ENCODE measurements around the gene L1TD1.
"Not testable (repeated sequence)": the region's sequence is repeated elsewhere in the genome, so short reads cannot be mapped to it uniquely, and the experiment has no call there.

The L1TD1 gene, protein sequence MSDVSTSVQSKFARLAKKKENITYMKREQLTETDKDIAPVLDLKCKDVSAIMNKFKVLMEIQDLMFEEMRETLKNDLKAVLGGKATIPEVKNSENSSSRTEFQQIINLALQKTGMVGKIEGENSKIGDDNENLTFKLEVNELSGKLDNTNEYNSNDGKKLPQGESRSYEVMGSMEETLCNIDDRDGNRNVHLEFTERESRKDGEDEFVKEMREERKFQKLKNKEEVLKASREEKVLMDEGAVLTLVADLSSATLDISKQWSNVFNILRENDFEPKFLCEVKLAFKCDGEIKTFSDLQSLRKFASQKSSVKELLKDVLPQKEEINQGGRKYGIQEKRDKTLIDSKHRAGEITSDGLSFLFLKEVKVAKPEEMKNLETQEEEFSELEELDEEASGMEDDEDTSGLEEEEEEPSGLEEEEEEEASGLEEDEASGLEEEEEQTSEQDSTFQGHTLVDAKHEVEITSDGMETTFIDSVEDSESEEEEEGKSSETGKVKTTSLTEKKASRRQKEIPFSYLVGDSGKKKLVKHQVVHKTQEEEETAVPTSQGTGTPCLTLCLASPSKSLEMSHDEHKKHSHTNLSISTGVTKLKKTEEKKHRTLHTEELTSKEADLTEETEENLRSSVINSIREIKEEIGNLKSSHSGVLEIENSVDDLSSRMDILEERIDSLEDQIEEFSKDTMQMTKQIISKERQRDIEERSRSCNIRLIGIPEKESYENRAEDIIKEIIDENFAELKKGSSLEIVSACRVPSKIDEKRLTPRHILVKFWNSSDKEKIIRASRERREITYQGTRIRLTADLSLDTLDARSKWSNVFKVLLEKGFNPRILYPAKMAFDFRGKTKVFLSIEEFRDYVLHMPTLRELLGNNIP

DNA sequence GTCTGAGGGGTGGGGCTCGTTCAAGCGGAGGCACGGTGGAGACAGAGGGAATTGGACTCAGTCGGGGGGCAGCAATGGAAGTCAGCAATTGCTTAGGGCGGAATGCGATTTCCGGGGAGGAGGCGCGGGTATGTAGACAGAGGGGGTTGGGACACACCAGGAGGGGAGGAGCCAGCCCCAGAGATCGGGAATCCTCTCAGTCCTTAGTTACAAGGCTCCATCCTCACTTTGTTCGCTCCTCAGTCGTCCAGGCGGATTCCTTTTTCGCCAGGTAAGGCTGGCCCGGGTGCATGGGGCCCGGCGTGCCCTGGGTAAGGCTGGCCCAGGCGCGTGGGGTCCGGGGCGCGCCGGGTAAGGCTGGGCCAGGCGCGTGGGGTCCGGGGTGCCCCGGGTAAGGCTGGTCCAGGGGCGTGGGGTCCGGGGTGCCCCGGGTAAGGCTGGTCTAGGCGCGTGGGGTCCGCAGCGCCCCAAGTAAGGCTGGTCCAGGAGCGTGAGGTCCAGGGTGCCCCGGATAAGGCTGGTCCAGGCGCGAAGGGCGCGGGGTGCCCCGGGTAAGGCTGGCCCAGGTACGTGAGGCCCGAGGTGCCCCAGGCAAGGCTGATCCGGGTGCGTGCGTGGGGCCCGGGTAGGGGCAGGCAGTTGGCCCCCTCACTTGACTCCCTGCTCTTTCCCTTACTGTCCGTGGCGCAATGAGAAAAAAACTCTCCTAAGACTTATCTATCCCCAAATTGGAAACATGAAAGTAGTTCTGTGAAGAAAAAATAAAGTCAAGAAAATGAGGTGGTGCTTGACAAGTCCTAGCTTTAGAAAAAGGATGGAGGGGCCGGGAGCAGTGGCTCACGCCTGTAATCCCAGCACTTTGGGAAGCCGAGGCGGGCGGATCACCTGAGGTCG is at the start of gene L1TD1:
Gene L1TD1, plus strand, starts transcription at position 199 of the 894 bp plus-strand sequence. CDS start 11,780 bp downstream, outside the sequence.
- DNase-seq = no peak

DNA sequence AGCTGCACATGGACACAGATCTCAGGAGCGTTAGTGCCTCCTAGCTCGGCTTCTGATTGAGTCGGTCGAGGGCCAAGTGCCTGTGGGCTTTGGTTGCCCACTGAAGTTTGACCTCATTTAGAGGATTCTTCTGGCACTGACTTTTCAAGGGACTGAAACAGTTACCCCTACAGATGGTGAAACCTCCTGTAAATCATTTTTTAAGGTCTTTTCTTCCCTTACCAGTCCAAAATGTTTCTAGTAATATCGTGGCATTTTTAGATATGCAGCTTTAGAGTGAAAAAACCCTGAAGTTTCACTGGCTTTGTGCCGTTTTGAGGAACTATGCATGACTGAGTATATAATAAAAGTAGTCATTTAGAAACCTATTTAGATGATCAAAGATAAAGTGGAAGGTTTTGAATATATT is 34.7 kb upstream of the L1TD1 start:
- DNase-seq = no peak

DNA sequence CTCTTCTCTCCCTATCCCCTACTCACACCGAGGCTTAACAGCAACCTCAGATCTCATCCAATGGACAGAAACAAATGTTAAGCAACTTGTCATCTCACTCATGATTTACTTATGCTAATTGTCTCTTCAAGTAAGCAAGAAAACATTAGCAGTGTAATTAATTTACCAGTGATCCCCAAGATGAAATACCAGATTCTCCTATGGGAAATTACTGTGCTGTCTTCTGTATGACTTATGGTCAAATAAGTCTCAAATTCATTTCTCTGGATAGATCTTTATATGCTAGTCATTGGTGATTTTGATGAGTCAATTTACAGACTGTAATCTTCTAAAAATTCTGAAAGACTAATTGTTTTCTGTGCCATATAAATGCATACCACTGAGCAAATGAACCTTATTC is 32.9 kb upstream of the L1TD1 start:
- no peak for DNase-seq

DNA sequence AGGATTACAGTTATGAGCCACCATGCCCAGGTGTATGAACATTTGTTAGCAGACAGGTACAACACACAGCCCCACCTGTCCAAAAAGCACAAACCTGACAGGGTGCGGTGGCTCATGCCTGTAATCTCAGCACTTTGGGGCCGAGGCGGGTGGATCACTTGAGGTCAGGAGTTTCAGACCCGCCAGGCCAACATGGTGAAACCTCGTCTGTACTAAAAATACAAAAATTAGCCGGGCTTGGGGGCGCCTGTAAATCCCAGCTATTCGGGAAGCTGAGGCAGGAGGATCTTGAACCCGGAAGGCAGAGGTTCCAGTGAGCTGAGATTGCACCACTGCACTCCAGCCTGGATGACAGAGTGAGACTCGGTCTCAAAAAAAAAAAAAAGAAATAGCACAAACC is 24.3 kb upstream of the L1TD1 start:
- not testable (repeated sequence) for DNase-seq

DNA sequence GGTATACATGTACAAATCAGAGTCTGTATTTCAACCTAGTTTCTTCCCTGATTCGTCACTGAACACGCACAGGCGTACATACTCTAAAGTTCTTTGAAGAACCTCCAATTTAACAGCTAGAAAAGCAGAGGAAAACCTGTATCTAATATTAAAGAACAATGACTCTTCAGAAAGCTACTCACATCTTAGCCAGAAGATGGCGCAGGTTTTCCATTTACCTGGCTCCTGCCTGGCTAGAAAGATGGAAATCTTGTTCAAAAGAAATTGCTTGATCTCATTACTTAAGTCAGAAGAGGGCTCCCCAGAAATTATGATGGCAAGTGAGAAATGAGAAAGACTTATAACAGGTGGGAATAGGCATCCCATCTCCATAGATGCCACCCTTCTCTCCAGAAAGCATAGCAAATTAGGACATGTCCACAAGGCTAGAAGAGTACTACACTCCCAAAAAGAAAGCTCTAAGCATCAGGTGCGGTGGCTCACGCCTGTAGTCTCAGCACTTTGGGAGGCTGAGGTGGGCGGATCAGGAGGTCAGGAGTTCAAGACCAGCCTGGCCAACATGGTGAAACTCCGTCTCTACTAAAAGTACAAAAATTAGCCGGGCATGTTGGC is 19.0 kb upstream of the L1TD1 start:
- DNase-seq = no peak

DNA sequence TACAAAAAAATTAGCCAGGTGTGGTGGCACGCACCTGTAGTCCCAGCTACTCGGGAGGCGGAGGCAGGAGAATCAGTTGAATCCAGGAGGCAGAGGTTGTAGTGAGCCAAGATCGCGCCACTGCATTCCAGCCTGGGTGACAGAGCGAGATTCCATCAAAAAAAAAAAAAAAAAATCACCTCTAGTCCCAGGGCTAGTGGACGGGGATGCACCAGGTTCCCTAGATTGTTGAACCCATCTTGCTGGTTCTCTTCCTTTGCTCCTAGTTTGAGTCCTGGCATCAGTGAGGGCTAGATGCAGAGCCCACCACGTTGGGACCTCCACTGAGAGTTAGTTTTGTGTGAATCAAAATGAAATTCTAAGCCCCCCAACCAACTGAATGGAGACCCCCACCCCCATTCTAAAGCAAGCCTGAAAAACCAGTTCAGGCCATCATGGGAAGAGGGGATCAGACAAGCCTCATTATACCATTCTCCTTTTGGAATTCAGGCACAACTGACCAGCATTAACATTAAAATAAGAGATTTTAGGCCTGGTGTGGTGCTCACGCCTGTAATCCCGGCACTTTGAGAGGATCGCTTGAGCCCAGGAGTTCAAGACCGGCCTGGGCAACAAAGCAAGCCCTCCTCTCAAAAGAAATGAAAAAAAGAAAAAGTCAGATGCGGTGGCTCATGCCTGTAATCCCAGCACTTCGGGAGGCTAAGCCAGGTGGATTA is 17.9 kb upstream of the L1TD1 start:
- no peak for DNase-seq

DNA sequence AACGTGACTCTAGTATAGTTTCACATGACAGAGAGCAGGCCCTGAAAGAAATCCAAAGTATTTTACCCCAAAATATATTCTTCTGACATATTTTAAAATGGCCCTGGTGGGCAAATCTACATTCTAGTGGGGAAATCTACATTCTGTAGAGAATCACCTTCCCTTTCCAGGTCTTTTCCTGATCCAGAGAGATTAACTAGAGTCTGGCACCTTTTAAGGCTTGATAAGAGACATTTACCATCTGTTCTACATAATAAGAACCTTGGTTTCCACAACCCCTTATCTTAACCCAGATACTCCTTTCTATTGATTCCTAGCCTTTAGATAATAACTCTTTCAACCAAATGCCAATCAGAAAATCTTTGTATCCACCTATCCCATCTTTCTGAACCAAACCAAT is 17.0 kb upstream of the L1TD1 start:
- no peak for DNase-seq

DNA sequence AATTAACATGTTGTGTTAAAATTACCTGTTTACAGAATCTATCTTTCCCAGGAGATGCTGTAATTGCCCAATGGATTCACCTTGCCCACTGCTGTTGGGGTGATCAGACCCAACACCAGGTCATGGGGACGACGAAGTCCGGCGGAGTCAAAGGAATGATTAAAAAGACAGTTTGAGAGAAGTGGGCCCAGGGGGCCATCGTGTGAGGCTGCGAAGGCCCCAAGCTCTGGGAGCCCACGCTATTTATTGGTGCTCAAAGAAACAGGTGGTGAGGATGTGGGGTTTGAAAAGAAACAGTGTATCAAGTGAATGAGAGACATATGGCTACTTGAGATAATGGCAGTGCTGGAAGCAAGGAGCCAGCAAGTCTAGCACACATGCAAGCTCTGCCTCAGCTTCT is 16.3 kb upstream of the L1TD1 start:
- no peak for DNase-seq

DNA sequence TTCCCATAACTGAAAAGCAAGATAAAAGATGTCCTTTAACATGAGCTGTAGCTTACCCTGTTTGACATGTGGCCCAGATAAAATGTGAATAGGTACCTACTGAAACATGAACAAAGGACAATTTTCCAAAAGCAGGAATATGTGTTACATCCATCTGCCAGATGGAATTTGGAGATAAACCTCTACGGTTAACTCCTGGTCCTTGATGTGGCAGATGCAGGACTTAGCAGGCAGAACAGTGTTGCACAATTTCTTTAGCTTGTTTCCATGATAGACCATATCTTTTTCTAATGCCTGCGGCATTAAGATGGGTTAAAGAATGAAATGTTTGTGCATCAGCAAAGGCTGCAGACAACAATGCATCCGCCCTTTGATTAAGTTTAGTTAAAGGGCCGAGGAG is 14.6 kb upstream of the L1TD1 start:
- not testable (repeated sequence) for DNase-seq

DNA sequence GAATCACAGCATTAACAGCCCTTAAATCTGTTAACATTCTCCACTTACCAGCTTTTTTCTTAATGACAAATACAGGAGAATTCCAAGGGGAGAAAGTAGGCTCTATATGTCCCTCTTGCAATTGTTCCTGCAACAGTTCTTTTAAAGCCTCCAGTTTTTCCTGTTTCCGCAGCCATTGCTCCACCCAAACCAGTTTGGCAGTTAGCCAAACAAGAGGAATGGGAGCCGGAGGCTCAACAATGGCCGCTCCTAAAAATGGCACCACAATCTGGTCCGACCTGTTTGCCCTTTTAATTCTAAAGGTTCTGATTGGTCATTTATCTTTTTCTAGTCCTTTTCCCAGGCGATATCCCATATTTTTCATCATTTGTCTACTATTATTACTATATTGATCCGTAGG is 14.0 kb upstream of the L1TD1 start:
- DNase-seq = no peak

DNA sequence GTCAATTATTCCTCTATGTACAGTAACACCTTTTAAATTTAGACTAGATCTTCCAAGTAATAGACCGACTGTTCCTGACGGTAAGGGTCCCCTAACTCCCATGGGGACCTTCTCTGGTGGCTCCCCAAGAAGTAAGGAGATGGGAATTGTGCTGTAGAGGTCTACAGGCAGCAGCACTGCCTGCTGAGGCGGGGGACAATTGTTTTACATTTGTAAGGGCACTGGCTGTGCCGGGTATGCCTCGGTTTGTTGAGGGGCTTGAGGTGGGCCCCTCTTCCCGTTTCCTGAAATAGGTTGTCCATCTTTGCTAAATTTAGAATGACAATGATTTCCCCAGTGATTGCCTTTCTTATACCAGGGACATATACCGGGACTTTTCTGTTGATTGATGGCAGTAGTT is 13.1 kb upstream of the L1TD1 start:
- DNase-seq = no peak

DNA sequence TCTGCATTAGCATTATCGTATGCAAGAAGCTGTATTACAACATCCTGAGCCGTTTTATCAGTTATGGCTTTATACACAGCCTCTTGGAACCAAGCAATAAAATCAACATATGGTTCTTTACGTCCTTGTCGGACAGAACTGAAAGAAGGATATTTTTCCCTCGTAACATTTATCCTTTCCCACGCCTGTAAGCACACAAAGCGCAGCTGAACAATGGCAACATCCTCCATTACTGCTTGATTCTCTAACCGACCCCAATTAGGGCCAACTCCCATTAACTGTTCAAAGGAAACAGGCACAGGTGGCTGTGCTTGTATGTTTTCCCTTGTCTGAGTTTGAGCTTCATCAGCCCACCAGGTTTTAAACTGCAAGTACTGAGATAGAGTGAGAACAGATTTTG is 12.5 kb upstream of the L1TD1 start:
- DNase-seq = not testable (repeated sequence)

DNA sequence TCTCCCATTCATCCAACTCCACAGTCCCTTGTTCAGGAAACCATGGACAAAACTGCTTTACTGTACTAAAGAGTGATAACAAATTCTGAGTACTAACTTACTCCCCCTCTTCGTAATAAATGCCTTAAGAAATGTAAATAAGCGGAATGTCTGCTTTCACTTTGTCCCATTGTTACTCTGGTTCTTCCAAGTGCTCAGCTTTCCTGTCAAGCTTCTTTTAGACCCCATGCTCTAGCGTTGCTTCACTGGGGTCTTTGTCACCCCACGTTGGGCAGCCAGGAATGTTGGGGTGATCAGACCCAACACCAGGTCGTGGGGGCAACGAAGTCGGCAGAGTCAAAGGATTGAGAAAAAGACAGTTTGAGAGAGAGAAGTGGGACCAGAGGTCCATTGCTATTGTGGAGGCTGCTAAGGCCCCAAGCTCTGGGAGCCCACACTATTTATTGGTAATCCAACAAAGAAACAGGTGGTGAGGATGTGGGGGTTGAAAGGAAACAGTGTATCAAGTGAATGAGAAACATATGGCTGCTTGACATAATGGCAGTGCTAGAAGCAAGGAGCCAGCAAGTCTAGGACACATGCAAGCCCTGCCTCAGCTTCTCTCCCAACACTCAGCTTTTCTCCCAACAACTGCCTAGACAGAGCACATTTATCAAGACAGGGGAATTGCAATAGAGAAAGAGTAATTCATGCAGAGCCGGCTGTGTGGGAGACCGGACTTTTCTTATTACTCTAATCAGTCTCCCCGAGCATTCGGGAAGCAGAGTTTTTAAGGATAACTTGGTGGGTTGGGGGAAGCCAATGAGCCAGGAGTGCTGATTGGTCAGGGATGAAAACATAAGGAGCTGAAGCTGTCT is 11.3 kb upstream of the L1TD1 start:
- not testable (repeated sequence) for DNase-seq

DNA sequence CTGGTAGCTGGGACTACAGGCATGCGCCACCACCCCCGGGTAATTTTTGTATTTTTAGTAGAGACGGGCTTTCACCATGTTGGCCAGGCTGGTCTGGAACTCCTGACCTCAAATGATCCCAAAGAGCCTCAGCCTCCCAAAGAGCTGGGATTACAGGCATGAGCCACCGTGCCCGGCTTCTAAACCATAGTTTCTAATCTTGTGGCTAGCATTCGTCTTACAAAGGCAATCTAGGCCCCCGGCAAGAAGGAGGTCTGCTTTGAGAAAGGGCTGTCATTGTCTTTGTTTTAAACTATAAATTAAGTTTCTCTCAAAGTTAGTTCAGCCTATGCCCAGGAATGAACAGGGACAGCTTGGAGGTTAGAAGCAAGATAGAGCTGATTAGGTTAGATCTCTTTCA is 10.3 kb upstream of the L1TD1 start:
- no peak for DNase-seq

DNA sequence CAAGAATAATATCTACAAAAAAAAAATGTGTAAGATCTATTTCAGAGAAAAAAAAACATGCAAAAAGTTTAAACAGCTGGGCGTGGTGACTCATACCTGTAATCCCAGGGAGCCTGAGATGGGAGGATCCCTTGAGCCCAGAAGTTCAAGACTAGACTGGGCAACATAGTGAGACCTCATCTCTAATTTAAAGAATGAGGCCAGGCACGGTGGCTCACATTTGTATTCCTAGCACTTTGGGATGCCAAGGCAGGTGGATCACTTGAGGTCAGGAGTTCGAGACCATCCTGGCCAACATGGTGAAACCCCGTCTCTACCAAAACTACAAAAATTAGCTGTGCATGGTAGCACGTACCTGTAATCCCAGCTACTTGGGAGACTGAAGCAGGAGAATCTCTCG is 9.4 kb upstream of the L1TD1 start:
- DNase-seq = not testable (repeated sequence)

DNA sequence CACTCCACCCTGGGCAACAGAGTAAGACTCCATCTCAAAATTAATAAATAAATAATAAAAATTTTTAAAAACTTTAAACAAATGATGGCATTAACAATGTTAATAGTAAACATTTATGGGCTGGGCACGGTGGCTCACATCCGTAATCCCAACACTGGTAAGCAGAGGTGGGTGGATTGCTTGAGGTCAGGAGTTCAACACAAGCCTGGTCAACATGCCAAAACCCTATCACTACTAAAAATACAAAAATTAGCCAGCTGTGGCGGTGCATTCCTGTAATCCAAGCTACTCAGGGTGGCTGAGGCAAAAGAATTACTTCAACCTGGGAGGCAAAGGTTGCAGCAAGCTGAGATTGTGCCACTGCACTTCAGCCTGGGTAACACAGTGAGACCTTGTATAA is 9.0 kb upstream of the L1TD1 start:
- no peak for DNase-seq

DNA sequence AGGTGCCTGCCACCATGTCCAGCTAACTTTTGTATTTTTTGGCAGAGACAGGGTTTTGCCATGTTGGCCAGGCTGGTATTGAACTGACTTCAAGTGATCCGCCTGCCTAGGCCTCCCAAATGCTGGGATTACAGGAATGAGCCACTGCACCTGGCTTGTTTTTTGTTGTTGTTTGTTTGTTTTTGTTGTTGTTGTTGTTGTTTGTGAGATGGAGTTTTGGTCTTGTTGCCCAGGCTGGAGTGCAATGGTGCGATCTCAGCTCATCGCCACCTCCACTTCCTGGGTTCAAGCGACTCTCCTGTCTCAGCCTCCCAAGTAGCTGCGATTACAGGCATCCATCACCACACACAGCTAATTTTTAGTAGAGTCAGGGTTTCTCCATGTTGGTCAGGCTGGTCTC is 7.1 kb upstream of the L1TD1 start:
- no peak for DNase-seq

DNA sequence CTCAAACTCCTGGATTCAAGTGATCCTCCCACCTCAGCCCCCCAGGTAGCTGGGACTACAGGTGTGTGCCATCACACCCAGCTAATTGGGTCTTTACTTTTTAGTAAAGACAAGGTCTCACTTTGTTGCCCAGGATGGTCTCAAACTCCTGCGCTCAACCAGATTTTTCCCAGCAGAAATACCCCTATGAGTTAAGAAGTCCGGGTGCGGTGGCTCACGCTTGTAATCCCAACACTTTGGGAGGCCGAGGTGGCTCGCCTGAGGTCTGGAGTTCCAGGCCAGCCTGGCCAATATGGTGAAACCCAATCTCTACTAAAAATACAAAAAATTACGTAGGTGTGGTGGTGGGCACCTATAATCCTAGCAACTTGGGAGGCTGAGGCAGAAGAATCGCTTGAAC is 6.5 kb upstream of the L1TD1 start:
- no peak for DNase-seq

DNA sequence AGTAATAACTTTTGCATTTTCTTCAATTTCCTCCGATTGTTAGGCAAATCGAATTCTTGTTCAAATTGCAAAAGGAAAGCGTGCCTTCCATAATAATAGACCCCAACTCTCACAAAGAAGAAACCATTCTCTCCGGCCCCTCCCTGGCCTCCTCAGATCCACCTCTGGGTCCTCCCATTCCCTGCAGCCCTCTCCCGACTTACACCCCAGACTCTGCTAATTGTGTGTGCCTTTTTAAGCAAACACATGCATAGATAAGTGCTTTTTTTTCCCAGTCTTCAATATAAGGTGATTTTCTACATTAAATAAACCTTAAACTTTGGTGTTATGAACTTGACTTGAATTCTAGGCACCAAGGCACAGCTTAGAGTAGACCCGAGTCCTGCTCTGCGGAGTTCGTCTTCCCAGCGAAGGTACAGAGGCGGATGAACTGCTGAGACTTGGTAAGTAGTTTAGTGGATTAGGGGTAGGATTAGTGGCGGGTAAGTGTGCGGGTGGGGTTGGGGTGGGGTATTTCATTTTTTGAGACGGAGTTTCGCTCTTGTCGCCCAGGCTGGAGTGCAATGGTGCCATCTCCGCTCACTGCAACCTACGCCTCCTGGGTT is 1.5 kb downstream of the L1TD1 start:
- no peak for DNase-seq

DNA sequence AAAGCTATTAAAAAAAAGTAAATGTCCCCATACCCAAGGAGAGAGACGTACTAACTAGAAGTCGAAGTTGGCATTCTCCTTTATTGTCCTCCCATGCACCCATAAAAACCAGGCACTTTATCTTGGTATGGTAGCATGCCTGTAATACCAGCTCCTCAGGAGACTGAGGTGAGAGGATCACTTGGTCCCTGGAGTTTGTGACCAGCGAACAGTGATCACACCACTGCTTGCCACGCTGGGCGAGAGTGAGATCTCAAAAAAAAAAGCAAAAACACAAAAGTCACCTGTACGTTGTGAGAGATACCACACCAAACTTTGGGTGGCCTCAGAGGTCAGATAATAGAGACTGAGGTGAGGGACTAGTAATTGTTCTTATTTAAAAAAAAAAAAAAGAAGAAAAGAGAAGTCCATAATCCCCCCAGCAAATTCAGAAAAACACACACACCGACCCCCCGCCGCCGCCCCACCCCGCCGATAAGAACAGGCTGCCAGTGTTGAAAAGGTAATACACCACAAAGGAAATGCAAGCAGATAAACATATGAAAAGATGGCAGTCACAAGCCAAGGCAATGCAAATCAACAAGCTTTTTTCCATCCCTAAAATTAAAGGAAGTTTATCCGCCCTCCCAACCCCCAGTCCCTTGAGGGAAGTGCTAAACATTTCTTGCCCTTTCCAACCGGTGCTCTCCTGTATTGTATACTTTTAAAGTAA is 3.6 kb downstream of the L1TD1 start:
- no peak for DNase-seq

Measured in NK-92 treated with Interleukin-12 subunit alpha and Interleukin-12 subunit beta, amount 100 ng/mL, for 24 hours (cell line).